ENCODE results near the gene TMEM151B.

- TF ChIP-seq, protein P1, sequence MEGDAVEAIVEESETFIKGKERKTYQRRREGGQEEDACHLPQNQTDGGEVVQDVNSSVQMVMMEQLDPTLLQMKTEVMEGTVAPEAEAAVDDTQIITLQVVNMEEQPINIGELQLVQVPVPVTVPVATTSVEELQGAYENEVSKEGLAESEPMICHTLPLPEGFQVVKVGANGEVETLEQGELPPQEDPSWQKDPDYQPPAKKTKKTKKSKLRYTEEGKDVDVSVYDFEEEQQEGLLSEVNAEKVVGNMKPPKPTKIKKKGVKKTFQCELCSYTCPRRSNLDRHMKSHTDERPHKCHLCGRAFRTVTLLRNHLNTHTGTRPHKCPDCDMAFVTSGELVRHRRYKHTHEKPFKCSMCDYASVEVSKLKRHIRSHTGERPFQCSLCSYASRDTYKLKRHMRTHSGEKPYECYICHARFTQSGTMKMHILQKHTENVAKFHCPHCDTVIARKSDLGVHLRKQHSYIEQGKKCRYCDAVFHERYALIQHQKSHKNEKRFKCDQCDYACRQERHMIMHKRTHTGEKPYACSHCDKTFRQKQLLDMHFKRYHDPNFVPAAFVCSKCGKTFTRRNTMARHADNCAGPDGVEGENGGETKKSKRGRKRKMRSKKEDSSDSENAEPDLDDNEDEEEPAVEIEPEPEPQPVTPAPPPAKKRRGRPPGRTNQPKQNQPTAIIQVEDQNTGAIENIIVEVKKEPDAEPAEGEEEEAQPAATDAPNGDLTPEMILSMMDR (IDR thresholded peaks at IDR 0.05) = no peak
- no peak for TF ChIP-seq EZH2 (IDR thresholded peaks at IDR 0.05; ENCODE audit: borderline replicate concordance, insufficient read depth, low read depth, low read length, poor library complexity, severe bottlenecking)
Measured at GRCh38 chr6:44223319-44224028, 46.8 kb upstream of the TMEM151B start, which contains the start of gene SLC29A1.
